ENCODE data around the gene TMEM40. TPM values are rescaled to one million over a fixed set of nuclear protein-coding genes. Genes with fewer than 3 reads are reported as not detected.

Gene TMEM40
- total and polyA plus RNA-seq, 2 donors (not counting 1 experiment from before 2014, with no cell fraction given) = 0.33 TPM; not detected in 1

DNA sequence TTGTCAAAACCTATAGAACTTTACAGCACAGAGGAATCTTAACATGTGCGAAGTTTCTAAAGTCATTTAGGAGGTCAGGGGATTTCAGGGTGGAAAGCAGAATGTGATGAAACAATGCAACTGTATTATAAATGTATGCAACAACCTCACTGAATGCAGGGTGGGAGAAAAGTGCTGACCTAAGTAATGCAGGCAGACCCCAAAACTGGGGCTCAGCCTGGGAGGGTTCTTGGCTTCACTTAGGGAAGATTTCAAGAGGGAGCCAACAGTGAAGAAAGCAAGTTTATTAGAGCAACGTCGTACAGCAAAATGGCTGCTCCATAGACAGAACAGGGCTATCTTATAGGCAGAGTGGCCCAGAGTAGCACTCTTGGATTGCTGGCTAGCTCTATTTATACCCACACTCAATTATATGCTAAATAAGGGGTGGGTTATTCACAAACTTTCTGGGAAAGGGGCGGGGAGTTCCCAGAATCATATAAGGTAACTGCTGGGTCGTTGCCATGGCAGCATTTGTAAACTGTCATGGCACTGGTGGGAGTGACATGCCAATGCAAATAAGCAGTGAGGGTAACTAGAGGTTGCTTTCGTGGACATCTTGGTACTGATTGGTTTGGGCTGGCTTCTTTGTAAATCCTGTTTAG lies 23.2 kb upstream of the TMEM40 start:
- Histone ChIP-seq H3K9ac (ENCODE audit: low read length) (no peak overlapping the region), H3K9me3 (ENCODE audit: control extremely low read depth in 1 of 3, control insufficient read depth in 2 of 3, insufficient read depth in 1 of 3, low read length in 2 of 3) (no peaks in the 10 kb centered on the region), H2AFZ (ENCODE audit: insufficient read depth, low read depth, low read length, poor library complexity, severe bottlenecking) (no peak overlapping the region), H3K4me1 (ENCODE audit: control insufficient read depth in 2 of 2, insufficient read depth in 2 of 2, low read length in 2 of 2) (no peaks in the 10 kb centered on the region), H4K20me1 (ENCODE audit: control insufficient read depth, insufficient read depth, low read length, poor library complexity, severe bottlenecking) (no peaks in the 10 kb centered on the region), H3K36me3 (replicated peaks in 1 of 2; ENCODE audit: control extremely low read depth in 1 of 2, control insufficient read depth in 1 of 2, extremely low read depth in 1 of 2, insufficient read depth in 2 of 2, low read length in 1 of 2) (no peaks in the 10 kb centered on the region), H3K27ac (ENCODE audit: low read length in 2 of 2) (no peak overlapping the region), H3K4me2 (replicated peaks; ENCODE audit: low read depth, low read length, poor library complexity, severe bottlenecking) (no peak overlapping the region), H3K27me3 (replicated peaks in 1 of 4; ENCODE audit: control extremely low read depth in 1 of 4, control insufficient read depth in 3 of 4, insufficient read depth in 4 of 4, low read length in 3 of 4) (peaks cover 0 to 7% (median 2%) of the 10 kb centered on the region in 4 experiments), H3K79me2 (ENCODE audit: control insufficient read depth, insufficient read depth, low read length) (no peaks in the 10 kb centered on the region), H3K4me3 (ENCODE audit: control extremely low read depth in 1 of 5, extremely low read depth in 1 of 5, insufficient read depth in 1 of 5, low read depth in 2 of 5, low read length in 4 of 5) (no peak overlapping the region)
- ChIA-PET POLR2A (no interaction called here), CTCF (no interaction called here)
- Mint-ChIP-seq H3K4me1 (no peaks in the 10 kb centered on the region), H3K9me3 (ENCODE audit: insufficient read depth) (no peaks in the 10 kb centered on the region), H3K4me3 (no peak overlapping the region), H3K27ac (no peak overlapping the region), H3K27me3 (peaks cover 39% of the 10 kb centered on the region)
- TF ChIP-seq CTCF (IDR thresholded peaks at IDR 0.05) (no peak), EZH2 (IDR thresholded peaks at IDR 0.05; ENCODE audit: borderline replicate concordance, insufficient read depth, low read depth, low read length, poor library complexity, severe bottlenecking) (no peak)
- WGBS (ENCODE audit: insufficient coverage) = 75% methylated on average over 2 of the region's 6 CpGs
- DNase-seq (no peak), ATAC-seq (ENCODE audit: low read depth) (no peak)
- intact Hi-C loops (cut with micrococcal nuclease) = no loop called here

DNA sequence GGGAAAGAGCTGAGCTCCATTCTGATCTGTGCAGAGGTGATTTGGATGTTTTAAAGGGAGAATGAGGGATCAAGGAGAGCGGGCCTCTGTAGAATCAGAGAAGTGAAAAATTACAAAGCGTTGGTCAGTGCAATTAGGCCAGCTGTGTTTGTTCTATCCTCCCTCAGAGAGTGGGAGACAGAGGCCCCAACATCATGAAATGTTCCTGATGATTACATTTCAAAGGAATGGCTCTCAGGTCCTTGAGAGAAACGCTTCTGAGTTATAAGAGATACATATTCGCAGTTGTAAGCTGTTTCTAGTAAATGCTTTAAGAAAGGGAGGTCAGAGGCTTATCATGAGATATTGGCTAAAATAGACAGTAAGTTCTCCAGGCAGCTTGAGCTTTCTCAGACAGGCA lies 21.7 kb upstream of the TMEM40 start:
- intact Hi-C loops (cut with micrococcal nuclease) = no loop called here
- Mint-ChIP-seq H3K4me3 (no peak overlapping the region), H3K9me3 (ENCODE audit: insufficient read depth) (no peaks in the 10 kb centered on the region), H3K4me1 (no peaks in the 10 kb centered on the region), H3K27me3 (peaks cover 43% of the 10 kb centered on the region), H3K27ac (no peak overlapping the region)
- Histone ChIP-seq H3K9me3 (ENCODE audit: control extremely low read depth in 1 of 3, control insufficient read depth in 2 of 3, insufficient read depth in 1 of 3, low read length in 2 of 3) (no peaks in the 10 kb centered on the region), H3K27ac (ENCODE audit: low read length in 2 of 2) (no peak overlapping the region), H3K36me3 (replicated peaks in 1 of 2; ENCODE audit: control extremely low read depth in 1 of 2, control insufficient read depth in 1 of 2, extremely low read depth in 1 of 2, insufficient read depth in 2 of 2, low read length in 1 of 2) (no peaks in the 10 kb centered on the region), H3K27me3 (replicated peaks in 1 of 4; ENCODE audit: control extremely low read depth in 1 of 4, control insufficient read depth in 3 of 4, insufficient read depth in 4 of 4, low read length in 3 of 4) (peaks cover 0 to 18% (median under 1%) of the 10 kb centered on the region in 4 experiments), H3K4me2 (replicated peaks; ENCODE audit: low read depth, low read length, poor library complexity, severe bottlenecking) (no peak overlapping the region), H2AFZ (ENCODE audit: insufficient read depth, low read depth, low read length, poor library complexity, severe bottlenecking) (no peak overlapping the region), H3K4me3 (ENCODE audit: control extremely low read depth in 1 of 5, extremely low read depth in 1 of 5, insufficient read depth in 1 of 5, low read depth in 2 of 5, low read length in 4 of 5) (no peak overlapping the region), H3K9ac (ENCODE audit: low read length) (no peak overlapping the region), H3K4me1 (ENCODE audit: control insufficient read depth in 2 of 2, insufficient read depth in 2 of 2, low read length in 2 of 2) (no peaks in the 10 kb centered on the region), H3K79me2 (ENCODE audit: control insufficient read depth, insufficient read depth, low read length) (no peaks in the 10 kb centered on the region), H4K20me1 (ENCODE audit: control insufficient read depth, insufficient read depth, low read length, poor library complexity, severe bottlenecking) (no peaks in the 10 kb centered on the region)
- WGBS (ENCODE audit: insufficient coverage) = 71% methylated on average over 3 of the region's 4 CpGs
- DNase-seq (no peak), ATAC-seq (ENCODE audit: low read depth) (no peak)
- ChIA-PET POLR2A (no interaction called here), CTCF (no interaction called here)
- TF ChIP-seq CTCF (IDR thresholded peaks at IDR 0.05) = no peak
- TF ChIP-seq EZH2 (IDR thresholded peaks at IDR 0.05; ENCODE audit: borderline replicate concordance, insufficient read depth, low read depth, low read length, poor library complexity, severe bottlenecking) = no peak

Data from B cell (primary cell).